DND-41 (cell line): Measurements from ENCODE around the gene WNT3A.

Experiments
- ATAC-seq: fragments of 200-7000 bp; cut with Tn5 transposase; 3 replicates; pipeline ENCODE4 v1.9.1; 2021; ENCODE audit warnings: low read depth; ENCODE audit not compliant: insufficient read depth
- DNase-seq: peaks from one replicate; pipeline ENCODE4 v3.0.0-alpha.2; 2020
- H2AFZ ChIP-seq: 2 replicates; pipeline ENCODE4 v1.6.0; 2012; ENCODE audit warnings: low read depth, low read length
- H3K27ac ChIP-seq: 2 replicates; pipeline ENCODE4 v1.5.1; 2012; ENCODE audit warnings: low read length, inconsistent platforms
- H3K27me3 ChIP-seq: fragments of 200-600 bp; sonication (generic); 2 replicates; pipeline ENCODE4 v1.6.0; 2012; ENCODE audit warnings: low read length, mild to moderate bottlenecking, inconsistent platforms; ENCODE audit not compliant: insufficient read depth, poor library complexity
- H3K36me3 ChIP-seq: 2 replicates; pipeline ENCODE4 v1.5.1; 2012; ENCODE audit warnings: low read length, inconsistent platforms; ENCODE audit not compliant: insufficient read depth
- H3K4me1 ChIP-seq: 2 replicates; pipeline ENCODE4 v1.5.1; 2012; ENCODE audit warnings: mild to moderate bottlenecking, low read length; ENCODE audit not compliant: insufficient read depth
- H3K4me2 ChIP-seq: 2 replicates; pipeline ENCODE4 v1.6.0; 2012; ENCODE audit warnings: mild to moderate bottlenecking, moderate library complexity, low read length, inconsistent platforms; ENCODE audit not compliant: insufficient read depth
- H3K4me3 ChIP-seq, 2 experiments: fragments of 200-600 bp in 1 of 2; shearing (Covaris generic) in 1 of 2; 2 replicates each; pipeline ENCODE4 v1.5.1; 2012 to 2016; ENCODE audit warnings: inconsistent platforms in 2 of 2, low read length in 2 of 2, mild to moderate bottlenecking in 2 of 2, low read depth in 1 of 2, moderate library complexity in 1 of 2
- H3K79me2 ChIP-seq: 2 replicates; pipeline ENCODE4 v1.6.0; 2012; ENCODE audit warnings: low read length, inconsistent platforms; ENCODE audit not compliant: insufficient read depth
- H3K9ac ChIP-seq: 2 replicates; pipeline ENCODE4 v1.6.0; 2012; ENCODE audit warnings: low read depth, mild to moderate bottlenecking, inconsistent platforms, low read length, moderate library complexity
- H3K9me3 ChIP-seq: 2 replicates; pipeline ENCODE4 v1.5.1; 2012; ENCODE audit warnings: low read length, moderate library complexity, mild to moderate bottlenecking, inconsistent platforms; ENCODE audit not compliant: insufficient read depth, severe bottlenecking
- H4K20me1 ChIP-seq: 2 replicates; pipeline ENCODE4 v1.6.0; 2012; ENCODE audit warnings: low read length; ENCODE audit not compliant: insufficient read depth
- EZH2 ChIP-seq: IDR thresholded peaks from 3 replicates; pipeline ENCODE4 v1.6.1; 2012; ENCODE audit warnings: borderline replicate concordance, low read depth, mild to moderate bottlenecking, moderate library complexity, low read length, inconsistent platforms; ENCODE audit not compliant: severe bottlenecking
- TF ChIP-seq, protein P1 (sequence below): IDR thresholded peaks from 2 replicates; pipeline ENCODE4 v1.5.1; 2012; ENCODE audit warnings: borderline replicate concordance, low read length, moderate library complexity, mild to moderate bottlenecking; ENCODE audit not compliant: poor library complexity, severe bottlenecking; ENCODE audit errors: extremely low read depth

Gene WNT3A

DNA sequence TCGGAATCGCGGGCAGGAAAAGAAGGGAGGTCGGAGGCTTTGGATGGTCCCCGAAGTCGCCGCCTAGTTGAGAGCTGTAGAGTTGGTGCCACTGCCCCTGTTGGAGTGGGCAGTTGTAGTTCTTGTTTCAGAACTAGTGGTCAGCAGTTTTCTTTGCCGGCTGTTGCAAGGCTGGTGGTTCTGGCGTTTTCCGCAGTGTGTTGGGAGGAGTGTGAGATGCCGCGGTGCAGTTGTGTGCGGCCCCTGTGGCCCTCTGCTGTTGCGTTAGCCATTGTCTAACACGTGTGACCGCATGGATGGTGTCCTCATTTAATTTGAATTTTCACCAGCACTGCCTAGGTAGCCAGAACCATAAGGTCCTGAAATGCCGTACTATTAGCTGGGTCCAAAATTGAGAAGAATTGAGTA is 77.1 kb downstream of the WNT3A start:
- peaks cover 53% of the 10 kb centered on the region for H3K4me1 ChIP-seq
- H3K4me2 ChIP-seq, result peak overlapping the region; percentile 87
- TF ChIP-seq EZH2, result no peak
- TF ChIP-seq, protein P1, sequence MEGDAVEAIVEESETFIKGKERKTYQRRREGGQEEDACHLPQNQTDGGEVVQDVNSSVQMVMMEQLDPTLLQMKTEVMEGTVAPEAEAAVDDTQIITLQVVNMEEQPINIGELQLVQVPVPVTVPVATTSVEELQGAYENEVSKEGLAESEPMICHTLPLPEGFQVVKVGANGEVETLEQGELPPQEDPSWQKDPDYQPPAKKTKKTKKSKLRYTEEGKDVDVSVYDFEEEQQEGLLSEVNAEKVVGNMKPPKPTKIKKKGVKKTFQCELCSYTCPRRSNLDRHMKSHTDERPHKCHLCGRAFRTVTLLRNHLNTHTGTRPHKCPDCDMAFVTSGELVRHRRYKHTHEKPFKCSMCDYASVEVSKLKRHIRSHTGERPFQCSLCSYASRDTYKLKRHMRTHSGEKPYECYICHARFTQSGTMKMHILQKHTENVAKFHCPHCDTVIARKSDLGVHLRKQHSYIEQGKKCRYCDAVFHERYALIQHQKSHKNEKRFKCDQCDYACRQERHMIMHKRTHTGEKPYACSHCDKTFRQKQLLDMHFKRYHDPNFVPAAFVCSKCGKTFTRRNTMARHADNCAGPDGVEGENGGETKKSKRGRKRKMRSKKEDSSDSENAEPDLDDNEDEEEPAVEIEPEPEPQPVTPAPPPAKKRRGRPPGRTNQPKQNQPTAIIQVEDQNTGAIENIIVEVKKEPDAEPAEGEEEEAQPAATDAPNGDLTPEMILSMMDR, result no peak
- H3K9me3 ChIP-seq, result no peaks in the 10 kb centered on the region
- H4K20me1 ChIP-seq, result peaks cover 77% of the 10 kb centered on the region
- ATAC-seq, result no peak
- H3K27me3 ChIP-seq, result no peaks in the 10 kb centered on the region
- peaks cover 58% of the 10 kb centered on the region for H3K36me3 ChIP-seq
- peak overlapping the region; percentile 98 for H3K9ac ChIP-seq
- H3K27ac ChIP-seq, result peak overlapping the region; percentile 92
- H2AFZ ChIP-seq, result no peak overlapping the region
- H3K4me3 ChIP-seq, result peak overlapping the region; percentile 75 to 98; a peak in 3 of 4 replicates
- no peak for DNase-seq
- H3K79me2 ChIP-seq, result peaks cover 93% of the 10 kb centered on the region

DNA sequence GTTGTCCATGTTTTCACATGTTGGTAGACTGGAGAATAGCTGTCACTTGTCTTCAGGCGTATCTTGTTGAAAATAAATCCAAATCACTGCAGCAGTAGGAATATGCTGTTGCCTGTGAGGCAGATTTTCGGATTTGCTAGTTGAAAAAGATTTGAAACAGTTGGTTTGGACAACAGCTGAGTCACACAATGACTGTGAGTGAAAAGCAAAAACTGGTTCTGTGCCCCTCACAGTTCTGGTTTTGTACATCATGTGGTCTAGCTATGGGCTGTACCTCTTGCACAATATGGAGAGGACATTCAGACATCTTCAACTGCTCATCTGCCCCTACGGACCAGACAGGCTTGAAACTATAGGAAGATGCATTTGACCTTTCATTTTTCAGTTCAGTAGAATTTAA is 77.5 kb downstream of the WNT3A start:
- peak overlapping the region; percentile 92 for H3K27ac ChIP-seq
- H3K9ac ChIP-seq, result peak overlapping the region; percentile 98
- peak overlapping the region; percentile 87 for H3K4me2 ChIP-seq
- no peak for ATAC-seq
- peaks cover 97% of the 10 kb centered on the region for H3K79me2 ChIP-seq
- H3K4me1 ChIP-seq, result peaks cover 55% of the 10 kb centered on the region
- peak overlapping the region; percentile 75 to 98; a peak in 3 of 4 replicates for H3K4me3 ChIP-seq
- TF ChIP-seq, protein P1, result no peak
- no peak for TF ChIP-seq EZH2
- no peak overlapping the region for H2AFZ ChIP-seq
- H3K27me3 ChIP-seq, result no peaks in the 10 kb centered on the region
- H4K20me1 ChIP-seq, result peaks cover 81% of the 10 kb centered on the region
- H3K36me3 ChIP-seq, result peaks cover 62% of the 10 kb centered on the region
- no peak for DNase-seq
- no peaks in the 10 kb centered on the region for H3K9me3 ChIP-seq

- DNase-seq (no peak), ATAC-seq (no peak)
- Histone ChIP-seq H3K36me3 (peaks cover 67% of the 10 kb centered on the region), H3K9ac (peak overlapping the region; percentile 98), H4K20me1 (peaks cover 81% of the 10 kb centered on the region), H3K4me2 (peak overlapping the region; percentile 87), H2AFZ (no peak overlapping the region), H3K27ac (no peak overlapping the region), H3K4me3 (peak overlapping the region in 1 of 2 experiments; percentile 98; a peak in 3 of 4 replicates), H3K27me3 (no peaks in the 10 kb centered on the region), H3K79me2 (peaks cover 97% of the 10 kb centered on the region), H3K9me3 (no peaks in the 10 kb centered on the region), H3K4me1 (peaks cover 54% of the 10 kb centered on the region)
- no peak for TF ChIP-seq EZH2
- TF ChIP-seq, protein P1, result no peak
Observed at GRCh38 chr1:228084797-228085196, 78.0 kb downstream of the WNT3A start.
